NCI-H1417 treated with DMSO at 0.1 percent for 48 hours (cell line): ENCODE measurements around the gene SST.
A peak's percentile ranks its signal among the peaks of the same experiment; 100 is the strongest.
"Not testable (repeated sequence)": the region's sequence is repeated elsewhere in the genome, so short reads cannot be mapped to it uniquely, and the experiment has no call there.

Experiments
- DNase-seq: peaks from one replicate; lab custom pipeline; 2025; lab: John Stamatoyannopoulos, UW

The SST gene

DNA sequence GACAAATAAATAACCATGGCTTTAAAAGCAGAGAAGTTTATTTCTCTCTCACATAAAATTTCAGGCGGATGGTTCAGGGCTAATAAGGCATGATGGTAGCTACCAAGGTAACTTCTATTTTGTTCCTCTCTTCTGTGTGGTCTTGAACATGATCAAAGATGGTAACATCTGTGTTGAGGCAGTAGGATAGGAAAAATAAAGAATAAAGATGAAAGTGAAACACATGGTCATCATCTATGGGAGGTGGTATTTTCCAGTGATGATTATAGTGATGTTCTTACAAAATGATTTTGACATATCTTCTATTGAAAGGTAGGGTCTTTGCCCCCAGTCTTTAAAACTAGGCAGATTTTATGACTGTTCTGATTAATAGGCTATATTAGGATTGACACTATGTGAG, 14.2 kb upstream of the SST start:
- no peak for DNase-seq

DNA sequence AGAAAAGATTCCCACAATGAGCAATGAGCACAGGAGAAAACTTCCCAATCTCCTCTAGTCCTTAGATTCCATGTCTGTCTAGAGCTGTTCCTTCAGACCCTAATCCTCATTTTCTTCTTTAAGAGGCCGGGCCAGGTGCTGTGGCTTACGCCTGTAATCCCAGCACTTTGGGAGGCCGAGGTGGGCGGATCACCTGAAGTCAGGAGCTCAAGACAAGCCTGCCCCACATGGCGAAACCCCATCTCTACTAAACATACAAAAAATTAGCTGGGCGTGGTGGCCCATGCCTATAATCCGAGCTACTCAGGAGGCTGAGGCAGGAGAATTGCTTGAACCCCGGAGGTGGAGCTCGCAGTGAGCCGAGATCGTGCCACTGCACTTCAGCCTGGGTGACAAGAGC, 11.6 kb upstream of the SST start:
- not testable (repeated sequence) for DNase-seq

DNA sequence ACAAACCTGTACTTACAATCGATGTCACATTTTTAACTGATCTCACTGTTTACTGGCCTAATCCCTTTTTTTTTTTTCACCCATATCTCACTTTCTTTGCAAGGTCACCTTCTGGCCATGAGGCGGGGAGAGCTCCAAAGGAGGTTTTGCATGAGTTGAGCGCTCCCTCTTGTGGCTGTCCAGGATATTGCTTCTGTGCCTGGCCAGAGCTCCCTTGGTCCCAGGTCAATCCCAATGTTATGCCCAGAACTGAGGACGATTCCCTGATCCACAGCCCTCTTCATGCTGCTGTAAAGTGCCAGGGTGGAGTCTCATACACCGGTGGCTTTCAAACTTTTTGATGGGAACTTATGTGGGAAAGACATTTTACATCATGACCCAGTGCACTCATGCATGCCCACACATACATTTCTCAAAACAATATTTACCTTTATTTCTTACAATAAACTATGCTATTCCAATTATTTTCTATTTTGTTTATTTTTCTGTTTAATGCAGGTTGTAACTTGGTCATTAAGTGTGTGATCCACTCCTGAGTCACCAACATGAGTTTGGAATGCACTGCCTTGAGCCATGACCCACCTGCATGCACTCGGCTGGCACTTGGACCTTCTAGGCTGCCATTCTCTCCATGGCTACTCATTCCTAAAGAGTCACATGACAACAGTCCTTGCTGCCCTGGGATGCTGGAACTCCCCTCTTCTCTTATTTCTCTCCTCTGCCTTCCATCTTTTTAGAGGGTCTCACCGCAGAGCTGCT, 9.6 kb upstream of the SST start:
- peak; percentile 24 for DNase-seq

DNA sequence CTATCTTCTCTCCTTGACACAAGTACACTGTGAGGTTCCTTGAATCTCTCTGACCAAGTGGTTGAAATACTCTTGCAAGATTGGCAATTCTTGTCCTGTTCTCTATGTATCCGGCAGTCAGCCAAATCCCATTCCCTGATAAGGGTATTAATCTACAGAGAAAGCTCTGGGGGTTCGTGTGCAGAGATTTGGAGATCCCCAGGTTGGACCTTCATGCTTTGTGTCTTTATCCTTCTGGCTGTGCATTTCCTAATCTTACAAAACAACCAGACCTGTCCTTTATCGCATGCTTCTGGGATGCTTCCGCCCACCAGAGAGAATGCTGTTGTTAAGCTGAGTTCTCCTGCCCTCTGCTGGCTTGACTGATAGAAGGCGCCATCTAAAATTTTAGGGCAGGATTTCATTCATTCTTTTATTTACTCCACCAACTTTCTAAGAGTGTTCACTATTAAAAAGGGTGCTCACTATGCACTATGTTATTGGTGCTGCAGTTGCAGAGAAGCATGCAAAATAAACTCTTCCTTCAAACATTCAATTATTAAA, 8.6 kb upstream of the SST start:
- DNase-seq, result no peak

DNA sequence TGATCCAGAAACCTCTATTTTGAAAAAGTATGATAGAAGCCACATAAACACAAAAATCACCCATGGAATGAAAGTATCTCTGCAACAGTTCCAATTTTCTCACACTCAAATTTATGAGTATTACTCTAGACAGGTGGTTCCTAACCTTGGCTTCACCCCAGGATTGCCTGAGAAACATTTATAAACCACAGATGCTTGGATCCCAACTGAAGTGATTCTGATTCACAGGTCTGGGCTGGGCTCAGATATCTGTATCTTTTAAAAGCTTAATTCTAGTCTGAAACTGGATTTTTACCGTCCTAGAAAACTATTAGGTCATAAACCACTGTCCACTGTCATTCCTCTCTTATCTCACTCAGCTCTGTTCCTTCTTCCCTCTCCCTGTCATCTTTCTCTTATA, 7.4 kb upstream of the SST start:
- no peak for DNase-seq

DNA sequence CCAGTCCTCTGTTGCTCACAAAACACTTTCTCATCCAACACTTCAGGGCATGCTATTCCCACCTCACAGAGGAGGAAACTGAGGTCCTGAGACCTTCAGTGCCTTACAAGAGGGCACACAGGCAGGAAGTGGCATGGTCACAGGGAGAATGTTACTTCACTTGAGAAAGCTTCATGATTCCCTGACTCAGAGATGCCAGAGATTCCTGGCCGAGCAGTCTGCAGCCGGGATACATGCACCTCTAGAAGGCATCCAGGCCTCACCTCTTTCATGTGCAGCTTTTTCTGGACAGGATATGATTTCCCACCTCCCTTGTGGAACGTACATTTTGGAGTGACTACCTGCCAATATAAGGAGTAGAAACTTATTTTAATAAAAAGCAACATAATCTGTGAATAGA, 2.8 kb upstream of the SST start:
- no peak for DNase-seq

DNA sequence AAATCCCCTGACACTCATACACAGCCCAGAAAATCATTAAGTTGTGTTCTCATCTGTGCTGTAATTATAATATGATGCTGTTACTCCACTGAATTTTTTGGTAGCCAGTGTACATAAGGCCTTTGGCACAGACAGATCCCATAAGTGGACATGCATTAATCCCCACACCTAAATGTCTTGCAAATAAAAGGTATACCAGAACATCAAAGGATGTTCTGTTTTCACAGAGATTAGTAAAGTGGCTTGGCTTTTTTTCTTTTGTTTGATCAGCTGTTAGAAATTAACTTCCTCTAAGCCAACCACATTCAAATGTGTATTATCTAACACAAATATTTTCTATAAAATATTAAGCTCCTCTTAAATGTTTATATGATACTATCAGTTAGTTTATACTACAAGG, 2.7 kb downstream of the SST start:
- DNase-seq, result peak; percentile 63

DNA sequence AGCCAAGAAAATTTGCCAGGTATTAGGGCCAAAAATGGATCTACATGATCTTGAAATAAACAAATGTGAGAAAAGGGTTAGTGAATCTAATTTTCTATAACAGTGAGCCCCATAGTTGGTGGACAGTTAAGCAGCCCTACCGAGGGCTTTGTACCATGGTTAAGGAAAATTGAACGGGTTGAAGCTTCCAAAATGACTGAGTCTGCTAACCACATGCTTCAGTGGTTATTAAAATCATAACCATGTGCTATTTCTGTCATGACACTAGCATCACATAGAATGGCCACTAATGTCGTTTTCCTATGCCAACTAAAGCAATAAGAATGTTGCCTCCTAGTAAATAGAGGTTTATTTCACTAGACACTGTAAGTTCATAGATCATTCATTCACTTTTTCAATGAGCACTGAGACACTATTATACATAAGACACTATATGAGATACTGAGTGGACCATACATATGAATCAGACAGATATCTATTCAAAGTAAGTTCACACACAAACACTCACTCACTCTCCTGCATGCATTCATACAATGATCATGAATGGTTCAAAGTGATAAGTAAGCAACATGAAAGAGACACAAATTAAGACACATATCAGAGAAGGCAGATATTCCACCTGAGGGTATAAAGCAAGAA, 4.3 kb downstream of the SST start:
- no peak for DNase-seq

DNA sequence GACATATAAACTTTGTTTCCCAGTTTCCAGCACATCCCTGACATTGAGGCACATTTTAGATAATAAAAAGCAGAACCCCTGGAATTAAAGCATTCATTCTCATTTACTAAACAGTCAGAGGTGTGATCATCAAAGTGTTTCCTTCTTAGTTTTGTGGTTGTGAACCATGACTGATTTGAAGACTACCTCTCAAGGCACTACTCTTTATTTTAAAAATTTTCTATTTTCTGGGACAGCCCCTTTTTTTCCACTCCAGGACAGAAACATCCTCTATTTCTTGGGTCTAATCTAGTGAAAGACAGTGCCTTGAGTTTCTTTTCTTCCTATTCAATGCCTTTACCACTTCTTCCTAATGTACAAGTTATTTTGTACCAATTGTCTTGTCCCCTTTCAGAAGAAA, 5.2 kb downstream of the SST start:
- no peak for DNase-seq

DNA sequence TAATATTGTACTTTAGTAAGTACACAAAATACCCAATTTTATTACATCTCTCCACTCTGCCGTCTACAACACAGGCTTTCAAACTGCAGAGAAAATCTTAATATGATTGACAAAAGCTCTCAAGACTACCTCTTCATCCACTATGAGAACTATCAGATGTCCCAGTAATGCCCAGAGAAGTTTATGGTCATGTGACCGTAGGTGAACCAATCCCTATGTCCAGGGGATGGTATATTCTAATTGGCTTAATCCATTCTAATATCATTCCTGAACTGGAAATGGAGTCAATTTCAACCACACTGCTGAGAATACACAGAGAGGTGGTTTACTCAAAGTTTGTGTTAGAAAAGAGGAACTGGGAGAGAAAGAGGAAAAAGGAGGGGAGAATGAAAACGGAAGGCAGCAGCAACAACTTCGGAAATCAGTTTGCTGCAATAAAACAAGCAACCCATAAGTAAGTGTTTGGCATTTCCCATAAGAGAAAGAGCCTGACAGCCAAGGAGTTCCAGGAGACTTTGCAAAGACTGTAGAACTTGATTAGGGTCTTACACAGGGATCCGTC, 7.3 kb downstream of the SST start:
- no peak for DNase-seq

DNA sequence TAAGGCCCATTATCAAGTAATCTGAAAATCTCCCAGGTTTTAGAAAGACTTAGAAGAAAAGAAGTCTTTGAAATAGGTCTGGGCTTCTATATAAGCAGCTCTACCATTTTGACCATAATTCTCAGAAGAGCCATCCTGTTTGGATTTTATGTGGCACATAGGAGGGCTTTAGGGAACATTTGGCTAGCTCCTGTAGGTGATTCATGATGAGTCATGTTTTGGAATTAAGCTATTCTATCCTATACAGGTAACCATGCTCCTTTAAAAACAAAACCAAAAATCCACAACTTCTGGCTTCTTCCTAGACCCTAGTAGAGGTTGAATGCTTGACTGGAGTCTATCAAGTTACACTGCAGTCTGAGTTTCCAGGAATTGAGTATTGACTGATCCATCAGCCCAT, 8.9 kb downstream of the SST start:
- no peak for DNase-seq

DNA sequence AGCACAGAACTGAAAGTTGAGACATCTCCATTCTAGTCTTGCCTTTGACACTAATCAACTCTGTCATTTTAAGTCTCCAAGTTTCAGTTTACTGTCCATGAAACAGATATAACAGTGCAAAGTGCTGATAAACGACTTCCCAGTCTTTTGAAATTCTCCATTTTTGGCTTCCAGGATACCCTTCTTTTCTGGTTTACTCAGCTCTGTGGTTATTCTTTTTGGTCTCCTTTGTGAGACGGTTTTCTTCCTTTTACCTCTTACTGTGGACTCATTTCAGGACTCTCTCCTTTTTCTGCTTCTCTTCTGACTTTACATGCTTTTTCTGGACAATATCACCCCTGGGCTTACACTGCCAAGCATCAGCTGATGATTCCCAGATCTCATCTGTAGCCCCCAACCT, 18.9 kb downstream of the SST start:
- no peak for DNase-seq

DNA sequence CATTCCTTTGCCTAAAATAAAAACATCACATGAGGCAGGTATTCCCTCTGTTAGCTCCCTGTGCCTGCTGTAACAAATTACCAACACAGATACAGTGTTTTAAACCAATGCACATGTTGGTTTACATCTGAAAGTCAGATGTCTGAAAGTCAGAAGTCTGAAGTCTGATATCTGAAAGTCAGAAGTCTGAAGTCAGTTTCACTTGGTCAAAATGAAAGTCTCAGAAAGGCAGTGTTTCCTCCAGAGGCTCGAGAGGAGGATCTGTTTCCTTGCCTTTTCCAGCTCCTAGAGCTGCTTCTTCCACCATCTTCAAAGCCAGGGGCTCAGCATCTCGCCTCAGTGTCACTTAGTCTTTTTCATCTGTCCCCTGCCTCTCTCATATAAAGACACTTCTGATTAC, 22.0 kb downstream of the SST start:
- no peak for DNase-seq

DNA sequence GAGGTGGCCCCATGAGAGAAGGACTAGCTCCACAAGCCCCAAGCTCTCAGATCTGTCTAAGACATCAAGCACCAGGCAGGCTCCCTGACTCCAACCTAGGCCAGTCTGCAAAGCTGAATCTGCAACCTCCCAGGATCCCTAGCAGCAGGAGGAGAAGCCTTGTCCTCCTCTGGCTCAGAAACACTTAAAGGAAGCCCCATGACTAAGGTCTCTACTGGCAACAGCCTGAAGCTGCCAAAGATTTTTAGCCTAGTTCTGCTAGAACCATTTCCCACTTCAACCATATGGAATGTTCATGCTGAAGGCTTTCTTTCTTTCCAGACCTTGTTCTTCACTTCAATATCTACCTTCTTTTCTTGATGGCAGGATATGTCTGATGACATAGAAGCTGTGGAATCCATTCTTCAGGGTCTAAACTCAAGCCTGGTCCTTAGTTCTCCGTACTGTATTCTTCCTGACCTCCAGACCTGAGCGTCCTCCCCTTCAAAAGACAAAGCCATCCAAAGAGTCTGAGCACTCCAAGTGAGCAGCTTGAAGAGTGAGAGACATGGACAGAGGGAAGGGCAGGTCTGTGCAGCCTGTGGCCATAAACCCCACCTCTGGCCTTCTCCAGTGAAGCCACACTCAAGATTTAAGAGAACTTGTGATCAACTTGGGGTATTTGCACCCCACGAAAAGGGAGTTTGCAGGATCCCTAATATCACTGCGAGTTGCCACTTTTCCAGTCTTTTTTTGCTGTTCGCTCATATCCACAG, 23.1 kb downstream of the SST start:
- no peak for DNase-seq

DNA sequence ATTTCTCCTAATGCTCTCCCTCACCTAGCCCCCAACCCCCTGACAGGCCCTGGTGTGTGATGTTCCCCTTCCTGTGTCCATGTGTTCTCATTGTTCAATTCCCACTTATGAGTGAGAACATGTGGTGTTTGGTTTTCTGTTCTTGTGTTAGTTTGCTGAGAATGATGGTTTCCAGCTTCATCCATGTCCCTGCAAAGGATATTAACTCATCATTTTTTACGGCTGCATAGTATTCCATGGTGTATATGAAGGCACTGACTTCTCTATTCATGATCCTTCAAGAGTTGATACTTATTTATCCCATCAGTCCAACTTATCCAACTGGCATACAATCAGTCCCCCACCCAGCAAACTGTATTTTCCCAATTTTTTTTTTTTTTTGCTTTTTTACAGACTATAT, 24.8 kb downstream of the SST start:
- not testable (repeated sequence) for DNase-seq

DNA sequence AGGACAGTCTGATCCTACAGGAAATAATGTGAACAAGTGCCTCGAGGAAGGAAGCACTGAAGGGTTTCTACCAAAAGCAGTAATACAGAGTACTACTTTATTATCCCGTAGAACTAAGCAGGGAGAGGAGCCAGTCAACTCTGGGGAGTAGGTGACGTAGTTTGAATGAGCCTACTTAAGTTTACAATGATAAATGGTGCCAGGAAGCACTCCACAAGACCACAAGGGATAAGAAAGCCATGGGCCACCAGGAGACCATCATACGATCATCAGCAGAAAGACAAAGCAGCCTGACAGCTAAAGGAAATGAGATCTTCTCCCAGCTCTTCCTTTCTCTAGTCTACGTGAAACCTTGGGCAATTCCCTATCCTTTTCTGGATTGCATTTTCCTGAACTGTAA, 27.3 kb downstream of the SST start:
- no peak for DNase-seq

DNA sequence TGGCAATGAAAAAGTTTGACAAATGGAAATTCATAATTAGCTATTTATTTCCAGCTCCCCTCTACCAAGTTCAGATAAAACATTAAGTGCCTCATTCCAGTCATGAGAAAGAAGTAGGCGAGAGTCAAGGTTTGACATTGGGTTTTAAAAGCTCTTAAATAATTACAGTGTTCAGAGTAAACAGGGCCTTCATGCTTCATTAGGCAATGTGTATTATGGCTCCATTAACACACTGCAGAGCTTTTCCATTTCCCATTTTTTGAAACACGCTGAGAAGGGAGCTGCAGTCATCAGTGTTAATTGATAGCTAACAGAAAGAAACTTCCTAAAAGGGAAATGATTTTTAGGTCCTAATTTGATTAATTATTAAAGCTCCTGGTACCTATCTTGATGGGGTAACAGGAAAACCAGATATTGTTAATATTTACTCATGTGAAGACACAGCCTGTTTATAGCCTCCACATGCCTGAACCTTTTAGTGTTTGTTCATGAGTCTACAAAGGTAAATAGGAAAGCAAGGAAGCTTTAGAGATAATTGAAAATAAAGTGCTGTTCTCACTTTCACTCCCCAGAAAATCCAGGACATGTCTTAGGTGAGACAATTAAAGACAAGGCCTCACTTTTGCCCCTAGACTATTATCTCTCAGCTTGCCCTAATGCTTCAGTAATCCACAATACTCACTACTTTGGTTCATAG, 28.7 kb downstream of the SST start:
- peak; percentile 73 for DNase-seq

DNA sequence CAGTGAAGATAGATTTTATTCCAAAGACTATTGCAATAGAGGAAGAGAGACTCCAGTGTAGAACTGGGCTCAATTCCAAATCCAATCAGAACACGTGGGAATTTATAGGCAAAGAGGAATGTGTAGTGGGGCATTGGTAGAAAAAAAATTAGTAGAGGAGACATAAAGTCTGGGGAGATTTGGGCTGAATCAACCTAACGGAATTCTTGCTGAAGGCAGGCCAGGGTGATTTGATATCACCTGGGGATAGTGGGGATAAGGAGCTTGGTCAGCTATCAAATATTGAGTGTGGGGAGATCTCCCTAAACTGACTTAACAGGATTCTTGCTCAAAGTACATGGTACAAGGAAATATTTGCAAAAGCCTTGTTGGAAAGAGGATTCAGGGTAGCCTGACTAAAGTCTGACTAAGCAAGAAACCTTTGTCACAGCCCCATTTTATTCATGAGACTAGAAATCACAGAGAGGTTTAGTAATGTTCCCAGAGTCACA, 29.6 kb downstream of the SST start:
- DNase-seq, result no peak

DNA sequence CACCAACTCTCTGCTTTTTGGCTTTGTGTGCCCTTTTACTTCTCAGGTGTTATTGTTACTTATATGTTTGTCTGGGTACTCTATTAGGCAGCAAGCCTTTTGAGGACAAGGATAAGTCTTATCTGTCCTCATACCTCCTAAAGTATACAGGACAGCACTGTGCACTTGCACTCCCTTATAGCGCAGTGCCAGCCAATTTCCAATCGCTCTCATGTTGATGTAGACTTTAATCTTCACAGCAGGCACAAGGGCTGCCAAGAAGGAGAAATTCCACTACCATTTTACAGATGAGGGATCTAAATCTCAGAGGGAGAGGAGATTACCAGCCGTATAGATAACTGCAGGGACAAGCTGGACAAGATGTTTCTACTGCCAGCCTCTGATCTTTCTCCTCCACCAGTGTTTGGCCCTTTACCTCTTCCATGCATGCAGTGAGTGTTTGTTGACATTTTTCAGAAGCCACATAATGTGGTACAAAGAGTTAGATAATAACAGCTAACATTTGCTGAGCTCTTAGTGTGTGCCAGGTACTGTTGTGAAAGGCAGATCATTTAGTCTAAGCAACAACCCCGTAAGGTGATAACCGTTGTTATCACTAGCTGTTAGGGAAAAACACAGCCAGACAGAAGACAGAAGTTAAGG, 30.1 kb downstream of the SST start:
- no peak for DNase-seq

DNA sequence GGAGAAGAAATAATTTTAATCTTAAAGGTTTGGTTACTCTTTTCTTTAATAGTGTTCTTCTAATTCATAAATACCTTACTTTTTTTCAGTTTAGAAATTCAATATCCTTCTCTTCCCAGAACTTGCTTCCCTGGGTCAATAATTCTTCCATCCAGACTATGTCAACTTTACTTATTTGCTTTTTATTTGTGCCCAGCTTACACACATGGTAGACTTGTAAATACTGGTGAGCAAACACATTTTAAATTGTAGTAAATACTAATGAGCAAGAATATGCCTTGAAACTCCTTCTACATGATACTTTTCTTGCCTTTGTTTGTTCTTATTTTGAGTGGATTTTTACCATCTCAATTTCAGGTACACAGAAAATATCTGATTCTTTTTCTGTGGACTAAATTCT, 33.7 kb downstream of the SST start:
- no peak for DNase-seq

DNA sequence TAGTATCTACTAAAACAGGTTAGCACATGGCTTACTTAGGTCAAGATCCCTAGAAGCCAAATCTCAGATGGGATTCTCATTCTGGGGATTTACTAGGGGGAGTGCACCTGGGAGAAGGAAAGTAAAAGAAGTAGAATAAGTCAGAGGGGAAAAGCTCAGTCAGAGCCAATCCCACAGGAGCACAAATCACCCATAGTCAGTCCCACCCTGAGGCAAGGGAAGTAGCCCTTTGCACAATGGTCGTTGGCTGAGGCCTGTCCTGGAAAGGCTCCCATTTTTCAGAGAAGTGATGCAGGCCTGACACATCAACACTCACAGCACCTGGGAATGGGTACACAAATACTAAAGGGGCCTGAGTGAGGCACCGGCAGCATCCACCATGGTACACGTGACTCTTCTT, 39.8 kb downstream of the SST start:
- DNase-seq, result no peak
